Measurements from ENCODE around the gene PSMG4.

Gene PSMG4

DNA sequence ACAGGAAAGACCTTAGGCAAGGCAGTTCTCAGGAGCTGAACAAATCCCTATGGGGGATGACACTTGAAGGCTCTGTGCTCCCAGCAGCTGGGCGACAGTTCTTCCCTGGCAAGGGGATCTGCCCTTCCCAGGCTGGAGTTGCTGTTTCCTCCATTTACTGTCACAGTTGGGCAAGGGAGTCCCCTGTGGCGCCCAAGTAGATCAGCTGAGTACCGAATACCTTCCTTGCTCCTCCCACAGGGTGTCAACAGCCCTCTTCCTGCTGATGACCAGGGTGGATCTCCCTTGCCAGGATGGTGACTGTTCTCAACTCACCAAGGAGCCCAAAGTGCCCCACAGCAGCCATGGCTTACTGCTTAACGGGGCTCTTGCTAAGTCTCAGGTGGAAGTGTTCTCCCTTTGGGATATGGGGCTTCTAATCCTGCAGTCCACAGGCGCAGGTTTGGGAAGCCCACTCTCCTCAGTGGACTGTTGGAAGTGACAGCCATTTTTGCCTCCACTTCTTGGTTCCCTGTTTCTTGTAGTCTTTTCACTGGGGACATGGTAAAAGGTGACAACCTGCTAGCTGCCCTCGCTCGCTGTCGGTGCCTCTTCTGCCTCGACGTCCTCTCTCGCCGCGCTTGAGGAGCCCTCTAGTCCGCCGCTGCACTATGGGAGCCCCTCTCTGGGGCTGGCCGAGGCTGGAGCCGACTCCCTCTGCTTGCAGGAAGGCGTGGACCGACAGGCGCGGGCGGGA, 5.7 kb upstream of the PSMG4 start:
- no peak for DNase-seq

DNA sequence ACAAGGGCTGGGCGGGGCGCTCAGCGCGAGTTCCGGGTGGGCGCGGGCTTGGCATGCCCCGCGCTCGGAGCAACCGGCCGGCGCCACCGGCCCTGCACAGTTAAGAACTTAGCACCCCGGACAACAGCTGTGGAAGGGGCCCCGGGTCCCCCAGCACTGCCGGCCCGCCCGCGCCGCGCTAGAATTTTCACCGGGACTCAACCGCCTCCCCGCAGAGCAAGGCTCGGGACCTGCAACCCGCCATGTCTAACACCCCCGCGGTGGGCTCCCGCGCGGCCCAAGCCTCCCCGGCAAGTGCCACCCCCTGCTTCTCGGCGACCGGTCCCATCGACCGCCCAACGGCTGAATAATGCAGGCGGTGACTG, 5.2 kb upstream of the PSMG4 start:
- DNase-seq: no peak

DNA sequence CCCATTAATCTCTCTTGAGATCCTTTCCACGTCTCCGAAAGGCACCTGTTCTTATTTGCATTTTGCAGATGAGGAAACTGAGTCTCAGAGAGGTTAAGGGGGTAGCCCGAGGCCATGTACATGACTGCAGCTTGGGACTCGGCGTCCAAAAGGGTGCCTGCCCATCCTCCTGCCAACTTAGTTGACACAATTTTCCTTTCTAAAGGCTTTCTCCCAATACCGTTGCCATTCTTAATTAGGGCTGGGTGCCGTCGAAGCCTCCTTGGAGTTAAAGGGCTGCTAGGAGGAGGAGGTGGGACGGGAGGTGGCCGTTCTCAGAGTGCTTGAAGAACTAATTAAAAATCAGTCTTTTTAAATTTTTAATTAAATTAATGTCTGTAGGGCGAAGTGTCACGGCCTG, 546 bp upstream of the PSMG4 start:
- no peak for DNase-seq

DNA sequence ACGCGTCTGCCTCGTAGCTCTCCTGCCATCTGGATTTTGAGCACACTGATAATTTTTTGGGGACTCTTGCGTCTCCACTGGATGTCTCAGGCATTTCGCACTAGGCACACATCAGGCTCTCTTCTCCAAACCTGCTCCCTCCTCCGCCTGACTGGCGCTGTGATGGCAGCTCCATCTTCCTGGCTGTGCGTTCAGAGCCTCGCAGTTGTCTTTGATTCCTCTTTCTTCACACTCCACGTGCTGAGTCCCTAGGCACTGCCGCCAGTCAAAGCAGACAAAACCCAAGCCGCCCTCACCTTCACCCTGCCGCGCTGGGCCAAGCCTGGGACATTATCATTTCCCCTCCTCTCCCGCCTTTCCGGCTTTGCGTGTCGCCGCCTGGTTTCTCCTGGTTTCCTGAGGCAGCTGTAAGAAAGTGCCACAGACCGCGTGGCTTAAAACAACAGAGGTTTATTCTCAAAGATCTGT, 778 bp downstream of the PSMG4 start:
- no peak for DNase-seq

DNA sequence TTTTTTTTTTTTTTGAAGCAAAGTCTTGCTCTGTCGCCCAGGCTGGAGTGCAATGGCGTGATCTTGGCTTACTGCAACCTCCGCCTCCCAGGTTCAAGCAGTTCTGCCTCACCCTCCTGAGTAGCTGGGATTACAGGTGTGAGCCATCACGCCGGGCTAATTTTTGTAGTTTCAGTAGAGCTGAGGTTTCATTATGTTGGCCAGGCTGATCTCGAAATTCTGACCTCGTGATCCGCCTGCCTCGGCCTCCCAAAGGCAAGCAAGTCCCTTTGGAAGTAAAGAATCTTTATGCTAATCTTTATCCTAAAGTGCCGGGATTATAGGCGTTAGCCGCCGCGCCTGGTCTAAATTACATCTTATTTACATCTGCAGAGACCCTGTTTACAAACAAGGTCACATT, 1.5 kb downstream of the PSMG4 start:
- DNase-seq: no peak

DNA sequence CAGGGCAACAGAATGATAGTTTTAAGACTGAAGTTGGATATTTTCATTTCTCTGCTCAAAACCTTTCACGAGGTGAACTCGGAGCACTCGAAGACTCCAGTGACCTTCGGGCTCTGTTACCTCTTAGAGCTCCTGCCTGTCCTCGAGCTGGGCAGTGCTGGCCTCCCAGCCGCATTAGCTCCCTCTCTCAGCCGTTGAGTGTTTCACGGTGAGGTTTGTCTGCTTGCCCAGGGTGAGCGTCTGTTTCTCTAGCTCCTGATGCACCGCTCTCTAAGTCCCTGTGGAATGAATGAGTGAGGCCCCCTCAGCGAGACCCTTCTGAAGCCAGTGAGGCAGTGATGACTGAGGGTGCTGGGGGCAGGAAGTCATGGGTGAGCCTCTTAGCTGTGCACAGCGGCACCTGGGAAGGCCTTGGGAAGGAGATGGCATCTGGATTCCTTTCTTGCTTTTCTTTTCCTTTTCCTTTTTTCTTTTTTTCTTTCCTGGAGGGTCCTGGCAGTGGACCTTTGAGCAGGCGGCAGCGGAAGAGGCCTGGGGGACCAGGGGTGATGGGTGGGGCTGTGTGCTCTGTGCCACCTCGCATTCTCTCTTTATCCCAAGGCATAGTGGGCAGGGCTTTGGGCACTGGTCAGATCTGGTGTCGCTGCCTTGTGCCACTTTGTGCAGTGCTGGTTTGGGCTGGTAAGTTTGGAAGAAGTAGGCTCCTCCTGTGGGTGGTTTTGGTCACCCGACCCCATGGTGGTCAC, 2.2 kb downstream of the PSMG4 start:
- no peak for DNase-seq

DNA sequence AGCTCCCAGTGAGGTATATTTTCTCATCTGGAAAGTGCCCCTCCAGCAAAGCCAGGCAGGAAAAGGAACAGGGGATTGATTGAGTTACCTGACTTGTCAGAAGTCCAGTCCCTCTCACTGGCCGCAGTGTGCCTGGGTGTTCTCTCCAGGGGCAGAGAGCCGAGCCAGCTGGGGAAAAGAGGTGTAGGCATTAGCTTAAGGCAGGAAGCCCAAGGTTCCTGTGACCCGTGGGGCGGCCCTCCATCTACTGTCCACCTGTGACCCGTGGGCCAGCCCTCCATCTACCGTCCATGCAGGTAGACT, 2.7 kb downstream of the PSMG4 start:
- DNase-seq: no peak

DNA sequence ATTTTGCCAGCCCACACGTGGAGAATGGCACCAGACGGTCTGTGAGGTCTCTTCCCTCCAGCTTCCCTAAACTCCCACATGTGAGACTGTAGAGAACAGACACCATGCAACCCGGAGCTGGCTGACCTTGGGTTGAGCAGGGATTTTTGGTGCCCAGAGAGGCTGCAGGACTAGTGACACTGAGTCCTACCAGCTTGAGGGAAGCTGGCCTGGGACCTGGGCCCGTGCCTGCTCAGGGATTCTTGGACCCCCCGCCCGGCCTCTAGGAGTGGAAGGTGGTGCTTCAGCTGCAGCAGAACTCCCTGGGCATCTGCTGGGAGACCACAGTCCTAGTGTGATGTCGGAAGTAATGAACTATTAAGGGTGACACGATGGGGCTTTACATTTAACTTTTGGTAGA, 3.2 kb downstream of the PSMG4 start:
- no peak for DNase-seq

DNA sequence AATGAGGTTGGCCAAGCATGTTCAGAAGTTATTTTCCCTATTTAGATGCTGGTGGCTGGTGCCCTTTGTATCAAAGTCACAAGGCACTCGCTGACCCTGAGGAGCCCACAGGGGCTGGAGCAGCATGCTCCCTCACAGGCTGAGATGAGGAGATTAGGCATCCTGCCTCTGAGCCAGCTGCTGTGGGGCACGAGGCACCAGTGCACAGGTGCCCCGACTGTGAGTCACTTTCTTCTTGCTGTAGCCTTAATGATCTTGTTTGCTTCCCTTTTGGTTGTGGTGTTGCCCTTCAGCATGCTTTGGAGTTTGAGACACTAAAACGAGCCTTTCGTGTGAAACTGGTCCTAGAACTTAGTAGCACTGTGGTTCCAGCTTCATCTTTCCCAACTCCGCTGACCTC, 4.3 kb downstream of the PSMG4 start:
- no peak for DNase-seq

DNA sequence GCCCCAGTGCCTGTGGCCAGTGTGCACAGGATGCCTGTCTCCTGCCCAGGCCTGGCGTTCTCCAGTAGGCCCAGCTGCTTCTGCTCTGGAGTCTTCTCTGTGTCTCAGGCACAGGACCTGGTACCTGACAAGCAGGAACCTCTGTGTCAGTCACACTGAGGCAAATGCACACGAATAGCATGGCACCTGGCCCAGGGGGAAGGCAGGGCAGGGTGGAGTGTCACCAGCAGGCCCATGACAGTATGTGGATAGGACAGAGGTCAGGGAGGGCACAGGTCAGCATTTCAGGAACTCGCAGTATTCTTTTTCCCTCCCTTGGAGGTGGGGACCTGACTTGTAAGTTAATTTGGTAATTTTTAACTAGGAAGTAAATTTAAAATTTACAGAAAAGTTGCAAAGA, 5.6 kb downstream of the PSMG4 start:
- no peak for DNase-seq

DNA sequence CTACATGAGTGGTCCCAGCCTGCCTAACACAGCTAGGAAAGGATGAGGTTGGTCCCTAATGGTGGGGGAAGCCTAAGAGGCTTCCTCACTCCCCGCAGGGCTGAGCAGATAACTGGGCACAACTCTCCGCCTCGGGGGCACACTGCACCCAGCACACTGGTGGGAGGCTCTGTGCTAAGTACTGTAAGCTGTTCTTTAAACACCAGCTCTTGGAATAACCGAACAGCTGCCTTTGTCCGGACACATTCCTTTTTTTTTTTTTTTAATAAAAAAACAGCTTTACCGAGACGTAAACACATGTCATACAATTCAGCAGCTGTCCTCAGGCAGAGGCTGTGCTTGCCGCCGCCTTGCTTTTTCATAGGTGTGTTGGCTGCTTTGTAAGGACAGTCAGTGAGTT, 6.9 kb downstream of the PSMG4 start:
- no peak for DNase-seq

DNA sequence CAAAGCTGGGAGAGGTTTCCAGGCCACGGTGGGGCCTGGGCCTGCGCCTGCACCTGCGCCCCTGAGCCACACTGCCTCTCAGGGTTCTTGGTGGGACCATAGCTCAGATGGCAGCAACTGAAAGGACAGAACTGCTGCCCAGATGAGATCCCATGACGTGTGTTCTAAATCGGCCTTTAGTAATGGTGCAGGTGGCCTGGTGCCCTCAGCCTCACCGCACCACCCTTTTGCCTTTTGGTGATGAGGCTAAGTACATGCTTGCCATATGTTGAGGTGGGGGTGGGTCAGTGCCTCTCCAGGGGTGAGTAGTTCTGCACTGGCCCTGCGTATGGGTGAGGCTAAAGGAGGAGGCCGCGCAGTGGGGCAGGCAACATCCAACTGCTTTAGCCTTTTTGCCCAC, 7.4 kb downstream of the PSMG4 start:
- DNase-seq: no peak

DNA sequence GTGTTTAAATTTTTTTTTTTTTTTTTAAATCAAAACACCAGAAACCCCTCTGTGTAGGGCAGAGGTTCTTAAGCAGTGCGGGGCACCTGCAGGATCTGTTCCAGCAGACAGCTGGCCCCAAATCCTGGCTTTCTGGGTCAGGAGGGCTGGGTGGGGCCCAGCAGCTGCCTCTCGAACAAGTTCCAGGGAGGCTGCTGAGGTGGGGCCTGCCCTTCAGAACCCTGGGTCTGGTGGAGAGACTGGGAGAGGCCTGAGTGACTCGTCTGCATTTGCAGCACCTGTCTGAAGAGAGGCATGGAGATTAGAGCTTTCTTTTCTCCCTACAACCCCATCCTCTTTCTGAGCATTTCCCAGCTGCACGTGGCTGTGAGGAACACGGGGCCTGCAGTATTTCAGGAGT, 8.4 kb downstream of the PSMG4 start:
- DNase-seq: no peak

DNA sequence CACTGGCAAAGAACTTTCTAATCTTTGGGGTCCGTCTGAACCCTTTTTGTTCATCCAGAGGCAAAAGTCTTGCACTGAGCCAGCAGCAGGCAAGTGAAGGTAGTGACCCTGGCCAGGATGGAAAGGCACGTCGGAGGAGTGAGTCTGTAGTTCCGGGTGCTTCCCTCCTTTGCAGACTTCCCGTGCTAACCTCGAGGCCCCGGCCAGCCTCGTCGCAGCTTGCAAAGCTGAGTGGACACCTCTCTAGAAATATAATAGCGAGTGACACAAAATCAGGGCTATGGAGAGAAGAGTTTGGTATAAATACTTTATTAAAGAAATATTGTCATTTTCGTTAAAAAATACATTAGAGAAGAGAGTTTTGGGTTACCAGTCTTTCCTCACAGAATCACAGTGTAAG, 9.9 kb downstream of the PSMG4 start:
- no peak for DNase-seq

DNA sequence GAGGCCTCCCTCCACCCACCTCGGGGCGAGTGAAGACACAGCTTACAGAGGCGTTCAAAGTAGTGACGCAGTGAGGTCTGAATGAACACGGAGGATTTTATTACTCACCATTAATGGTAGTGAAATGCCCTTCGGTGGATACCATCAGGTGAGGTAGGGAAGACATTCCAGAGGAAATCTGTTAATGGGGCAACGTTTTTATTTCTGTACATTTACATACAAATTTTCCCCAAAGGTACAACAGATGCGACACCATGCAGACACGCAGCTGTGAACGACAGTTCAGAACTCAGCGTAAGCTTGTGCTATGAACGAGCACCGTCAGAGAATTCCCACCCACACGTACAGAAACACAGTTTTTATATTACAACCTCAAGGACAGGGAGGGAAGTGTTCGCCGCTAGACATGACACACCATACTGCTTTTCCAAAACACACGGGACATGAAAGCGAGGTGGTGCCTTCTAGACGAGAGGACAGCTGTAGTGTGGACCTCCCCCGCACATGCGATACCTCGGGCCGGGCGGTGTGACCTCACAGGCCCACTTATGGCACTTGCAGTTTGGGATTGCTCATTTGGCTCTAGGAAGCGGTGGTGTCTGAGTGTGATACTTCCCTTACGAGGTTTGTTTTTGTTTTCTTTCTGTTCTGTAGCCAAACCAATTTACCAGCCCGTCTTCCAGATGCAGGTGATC, 10.7 kb downstream of the PSMG4 start:
- no peak for DNase-seq

DNA sequence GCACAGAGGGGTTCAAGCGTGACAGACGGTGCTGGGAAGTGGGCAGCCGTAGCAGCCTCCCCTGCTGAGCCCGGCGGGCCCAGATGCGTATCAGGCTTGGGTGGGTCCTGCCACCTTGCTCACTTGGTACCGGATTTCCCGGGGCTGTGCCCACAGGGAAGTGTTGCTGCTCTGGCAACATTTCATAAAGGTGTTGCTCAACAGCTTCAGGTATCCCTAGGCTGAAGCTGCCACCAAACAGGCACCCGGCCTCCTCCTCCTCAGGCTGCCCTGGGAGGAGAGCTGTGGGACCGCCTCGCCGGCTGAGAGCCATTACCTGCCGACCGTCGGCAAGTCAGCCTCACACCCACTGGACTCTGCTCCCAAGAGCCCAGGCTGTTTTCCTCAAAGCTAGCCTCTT, 11.5 kb downstream of the PSMG4 start:
- no peak for DNase-seq

DNA sequence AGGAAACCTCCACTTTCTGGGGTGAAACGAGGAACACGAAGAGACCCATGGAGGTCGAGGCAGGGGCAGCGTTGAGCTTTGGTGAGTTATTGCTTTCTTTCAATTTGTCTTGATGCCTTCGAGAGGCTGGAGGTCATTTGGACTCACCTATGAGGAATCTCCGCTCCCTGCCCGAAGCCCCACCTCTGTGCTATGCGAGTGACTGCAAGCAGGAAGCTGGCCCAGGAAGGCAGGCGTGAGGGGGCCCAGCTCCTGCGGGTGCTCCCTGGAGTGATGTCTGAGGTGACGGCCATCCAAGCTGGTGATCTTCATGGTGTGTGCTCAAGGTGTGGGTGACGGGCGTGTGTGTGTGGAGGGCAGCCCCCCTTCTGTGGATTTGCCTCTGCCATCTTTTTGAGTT, 13.0 kb downstream of the PSMG4 start:
- no peak for DNase-seq

DNA sequence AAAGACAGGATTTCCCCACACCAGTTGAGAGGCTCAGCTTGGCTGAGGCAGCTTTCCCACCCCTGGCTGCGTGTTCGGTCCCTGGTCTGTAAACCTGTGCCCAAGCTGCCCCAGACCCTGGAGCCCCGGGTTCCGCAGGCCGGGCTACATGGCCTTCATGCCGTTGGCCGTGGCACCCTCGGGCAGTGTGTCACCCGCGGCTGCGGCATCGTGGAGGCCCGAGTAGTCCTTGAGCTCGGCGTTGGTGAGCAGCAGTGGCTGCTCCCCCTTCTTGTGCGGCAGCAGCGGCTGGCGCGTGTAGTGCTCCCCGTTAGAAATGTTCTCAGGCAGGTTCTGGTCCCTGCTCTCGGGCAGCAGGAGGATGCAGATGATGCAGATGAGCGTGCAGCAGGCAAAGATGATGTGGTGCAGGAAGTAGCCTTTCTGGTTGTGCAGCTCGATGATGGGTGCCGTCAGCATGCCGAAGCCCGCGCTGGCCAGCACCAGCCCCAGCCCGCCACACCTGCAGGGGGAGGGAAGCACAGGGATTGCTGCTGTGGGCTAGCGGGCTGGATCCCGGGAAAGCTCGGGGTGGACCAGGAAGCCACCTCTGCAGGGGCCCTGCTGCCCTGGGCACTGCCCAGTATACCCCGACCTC, 14.3 kb downstream of the PSMG4 start:
- DNase-seq: no peak

DNA sequence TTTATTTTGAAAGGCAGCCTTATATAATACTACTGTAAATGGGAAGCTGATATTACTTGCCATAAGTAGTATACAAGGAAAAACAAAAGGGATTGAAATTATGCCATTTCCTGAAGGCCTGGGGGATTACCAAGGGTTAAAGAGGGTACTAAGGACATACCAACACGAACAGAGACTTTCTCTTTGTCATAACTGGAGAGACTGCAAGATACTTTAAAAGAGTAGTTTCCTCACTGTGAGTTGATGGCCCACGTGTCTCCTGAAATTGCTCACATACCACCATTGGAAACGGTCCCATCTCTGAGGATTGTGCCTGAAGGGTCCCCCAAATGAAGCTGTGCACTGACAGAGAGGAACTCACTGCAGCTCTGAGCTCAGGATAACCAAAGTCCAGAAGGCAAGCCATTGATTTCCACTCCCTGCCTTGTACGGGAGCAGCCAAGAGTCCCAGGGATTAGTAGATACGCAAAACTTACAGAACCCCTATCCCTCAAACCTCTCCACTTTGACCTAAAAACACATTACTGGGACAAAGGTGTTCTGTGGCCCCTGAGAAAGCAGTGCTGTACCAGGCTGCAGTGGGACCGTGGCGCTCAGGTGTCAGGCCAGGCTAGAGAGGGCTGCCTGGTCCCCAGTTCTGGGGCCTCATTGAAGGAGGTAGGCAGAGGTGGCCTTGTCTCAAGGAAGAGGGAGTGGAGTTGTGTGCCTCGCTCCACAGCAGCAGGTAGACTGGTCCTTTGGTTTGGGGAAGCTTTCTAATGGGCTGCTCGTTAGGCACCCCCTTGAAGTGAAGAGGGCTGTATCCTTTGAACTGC, 15.2 kb downstream of the PSMG4 start:
- DNase-seq: no peak

DNA sequence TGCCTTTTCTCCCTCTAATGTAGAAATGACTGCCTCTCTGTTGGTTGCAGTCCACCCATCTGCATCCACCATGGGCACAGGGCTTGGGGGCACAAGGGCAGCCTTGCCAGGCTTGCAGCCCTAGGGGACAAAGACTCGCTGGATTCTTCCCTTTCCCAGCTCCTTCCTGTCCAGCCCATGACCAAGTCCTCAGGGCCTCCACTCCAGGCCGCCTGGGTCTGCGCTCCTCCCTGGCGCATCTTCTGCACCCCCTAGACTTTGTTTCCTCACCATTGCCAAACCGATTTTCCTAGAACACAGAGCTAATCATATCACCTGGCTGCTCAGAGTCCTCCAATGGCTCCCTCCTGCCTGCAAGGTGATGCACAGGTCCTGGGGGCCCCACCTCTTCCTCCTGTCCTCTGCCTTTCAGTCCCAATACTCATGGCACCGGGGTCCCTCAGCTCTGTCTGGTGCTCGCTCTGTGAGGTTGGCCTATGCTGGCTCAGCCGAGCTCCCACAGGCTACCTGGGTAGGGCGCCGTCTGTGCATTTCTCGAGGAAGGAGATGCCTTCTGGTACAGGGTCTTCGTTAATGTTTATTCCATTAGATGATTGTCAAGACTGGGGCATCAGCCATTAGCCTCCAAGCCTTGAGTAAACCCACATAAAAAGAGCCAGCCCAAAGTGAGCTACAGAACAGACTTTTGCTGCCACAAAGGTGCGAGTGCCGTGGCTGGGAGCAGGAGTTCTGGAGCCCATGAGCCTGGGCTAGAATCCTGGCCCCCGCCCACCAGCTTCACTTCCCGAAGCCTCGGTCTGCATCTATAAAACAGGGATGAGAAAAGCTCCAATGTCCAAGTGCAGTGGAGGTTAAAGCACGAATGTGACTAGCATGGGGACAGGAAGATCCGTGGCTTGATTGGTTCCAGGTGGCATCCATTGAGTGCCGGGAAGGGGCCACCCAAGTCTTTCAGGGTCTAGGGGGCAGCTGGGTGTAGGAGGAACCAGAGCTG, 17.7 kb downstream of the PSMG4 start:
- no peak for DNase-seq

DNA sequence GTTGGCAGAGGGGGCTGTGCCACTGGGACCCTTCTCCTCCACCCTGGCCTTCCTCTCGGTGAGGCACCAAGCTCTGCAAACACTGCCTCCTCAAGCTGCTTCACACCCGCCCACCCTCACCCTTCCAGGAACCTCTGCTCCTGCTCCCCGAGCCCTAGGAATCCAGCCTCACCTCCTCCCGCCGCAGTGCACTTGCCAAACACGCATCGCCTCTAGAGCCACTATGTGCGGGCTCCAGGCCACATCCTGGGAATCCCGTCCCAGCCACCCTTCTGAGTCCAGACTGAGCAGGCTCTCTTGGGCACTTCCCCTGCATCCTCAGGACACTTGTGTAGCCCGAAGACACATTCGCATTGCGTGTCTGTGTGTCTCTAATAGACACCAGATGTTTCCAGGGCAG, 18.5 kb downstream of the PSMG4 start:
- no peak for DNase-seq
